ENCODE data around the gene UBA3.

UBA3 gene

DNA sequence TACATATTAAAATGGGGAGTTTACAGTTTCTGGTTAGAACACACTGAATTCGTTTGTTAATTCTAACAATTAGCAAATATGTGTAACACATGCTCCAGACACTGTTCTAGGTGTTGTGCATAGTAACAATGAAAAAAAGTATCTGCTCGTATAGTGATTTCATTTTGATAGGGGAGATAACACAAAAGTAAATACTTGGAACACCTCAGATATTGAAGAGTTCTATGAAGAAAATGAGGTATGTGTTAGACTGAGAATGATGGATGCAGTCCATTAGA, 21.3 kb downstream of the UBA3 start:
- TF ChIP-seq CTCF (IDR thresholded peaks at IDR 0.05; ENCODE audit: low read depth, low read length, missing control alignments), result no peak
- H3K4me3 ChIP-seq (replicated peaks; ENCODE audit: low read depth, low read length), result no peak overlapping the region

GRCh38 chr3:69058180-69058946, 21.8 kb downstream of the UBA3 start:
- TF ChIP-seq CTCF (IDR thresholded peaks at IDR 0.05; ENCODE audit: low read depth, low read length, missing control alignments), result no peak
- no peak for DNase-seq (ENCODE audit: extremely low read depth, low read depth)
- no peak overlapping the region for H3K4me3 ChIP-seq (replicated peaks; ENCODE audit: low read depth, low read length)

More for the DNA sequence above, 21.3 kb downstream of the UBA3 start:
- DNase-seq (ENCODE audit: extremely low read depth, low read depth), result no peak

GRCh38 chr3:69052472-69052898, 27.7 kb downstream of the UBA3 start:
- DNase-seq (ENCODE audit: extremely low read depth, low read depth), result no peak
- no peak for TF ChIP-seq CTCF (IDR thresholded peaks at IDR 0.05; ENCODE audit: low read depth, low read length, missing control alignments)
- H3K4me3 ChIP-seq (replicated peaks; ENCODE audit: low read depth, low read length), result peak overlapping the region; percentile 93

DNA sequence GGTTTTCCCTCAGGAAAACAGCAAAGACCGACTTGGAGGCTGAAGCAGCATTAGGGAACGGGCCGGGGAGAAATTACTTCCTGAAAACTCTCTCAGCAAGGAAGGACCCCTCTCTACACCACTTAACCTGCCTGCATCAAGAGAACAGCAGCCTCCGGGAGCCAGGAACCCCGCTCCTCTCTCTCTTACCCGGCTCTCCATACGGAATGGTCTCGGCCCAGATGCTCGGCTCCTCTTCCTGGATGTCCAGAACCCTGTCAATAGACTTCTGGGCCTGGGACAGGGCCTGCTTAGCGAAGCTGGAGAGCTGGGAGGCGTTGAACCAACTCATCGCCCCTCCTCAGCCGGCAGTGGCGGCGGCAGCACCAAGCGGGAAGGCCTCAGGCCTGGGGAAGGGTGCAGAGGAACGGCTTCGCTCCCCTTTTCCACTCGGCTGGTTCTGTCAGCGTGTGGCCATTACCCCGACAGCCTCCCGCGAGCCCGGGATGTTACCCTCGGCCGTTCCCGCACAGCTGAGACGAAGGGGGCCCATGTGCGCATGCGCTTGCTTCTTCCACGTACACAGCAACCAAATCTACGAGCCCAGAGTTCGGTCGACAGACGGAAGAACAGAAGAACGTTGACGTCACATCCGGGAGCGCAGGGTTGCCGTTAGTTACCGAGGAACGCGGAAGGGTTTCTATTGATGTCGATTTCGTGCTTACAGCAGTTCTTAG, 28.3 kb downstream of the UBA3 start, which contains the start of gene TMF1:
TSS of gene TMF1 (minus strand) at position 578 of the 716 bp plus-strand sequence. CDS start at position 331, 247 bp downstream.
- peak; percentile 98 for DNase-seq (ENCODE audit: extremely low read depth, low read depth)

DNA sequence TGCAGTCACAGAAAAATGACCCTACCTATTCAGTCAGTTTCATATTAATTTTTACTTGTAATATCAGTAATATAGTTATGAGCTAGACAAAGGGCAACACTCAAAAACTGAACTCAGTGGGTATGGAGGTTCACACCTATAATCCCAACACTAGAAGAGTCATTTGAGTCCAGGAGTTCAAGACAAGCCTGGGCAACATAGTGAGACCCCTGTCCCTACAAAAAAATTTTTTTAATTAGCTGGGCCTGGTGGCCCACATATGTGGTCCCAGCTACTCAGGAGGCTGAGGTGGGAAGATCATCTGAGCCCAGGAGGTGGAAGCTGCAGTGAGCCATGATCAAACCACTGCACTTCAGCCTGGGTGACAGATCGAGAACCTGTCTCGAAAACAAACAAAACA, 31.2 kb downstream of the UBA3 start:
- no peak for TF ChIP-seq CTCF (IDR thresholded peaks at IDR 0.05; ENCODE audit: low read depth, low read length, missing control alignments)
- DNase-seq (ENCODE audit: extremely low read depth, low read depth), result no peak
- H3K4me3 ChIP-seq (replicated peaks; ENCODE audit: low read depth, low read length), result no peak overlapping the region

More for the DNA sequence above, 28.3 kb downstream of the UBA3 start, which contains the start of gene TMF1:
- peak within 1 kb of the TSS; percentile 93 for H3K4me3 ChIP-seq (replicated peaks; ENCODE audit: low read depth, low read length)
- no peak for TF ChIP-seq CTCF (IDR thresholded peaks at IDR 0.05; ENCODE audit: low read depth, low read length, missing control alignments)

GRCh38 chr3:69044608-69045007, 35.6 kb downstream of the UBA3 start:
- TF ChIP-seq CTCF (IDR thresholded peaks at IDR 0.05; ENCODE audit: low read depth, low read length, missing control alignments), result no peak
- no peak for DNase-seq (ENCODE audit: extremely low read depth, low read depth)
- no peak overlapping the region for H3K4me3 ChIP-seq (replicated peaks; ENCODE audit: low read depth, low read length)

All from HFF-Myc (cell line).